Ishikawa (cell line): ENCODE measurements around the gene SLC9A9.

Experiments
- EP300 ChIP-seq: IDR thresholded peaks from 2 replicates; pipeline ENCODE4 v1.6.1; 2012; ENCODE audit warnings: borderline replicate concordance
- MAX ChIP-seq: IDR thresholded peaks from 2 replicates; pipeline ENCODE4 v1.6.1; 2012
- TAF1 ChIP-seq: IDR thresholded peaks from 2 replicates; pipeline ENCODE4 v1.6.1; 2012; ENCODE audit warnings: low read depth, mild to moderate bottlenecking

GRCh38 chr3:143856252-143856970, 8.1 kb upstream of the SLC9A9 start:
- TF ChIP-seq MAX (no peak), EP300 (no peak), TAF1 (no peak)
